GM21526 (cell line): Measurements from ENCODE around the gene MRPS24.
"Not testable (repeated sequence)": the region's sequence is repeated elsewhere in the genome, so short reads cannot be mapped to it uniquely, and the experiment has no call there.

ENCODE experiments used
- ATAC-seq: cut with Tn5 transposase; IDR thresholded peaks from one replicate; pipeline ENCODE4 v1.9.1; 2021; ENCODE audit warnings: moderate library complexity; ENCODE audit not compliant: unreplicated experiment, low FRiP score

The MRPS24 gene

DNA sequence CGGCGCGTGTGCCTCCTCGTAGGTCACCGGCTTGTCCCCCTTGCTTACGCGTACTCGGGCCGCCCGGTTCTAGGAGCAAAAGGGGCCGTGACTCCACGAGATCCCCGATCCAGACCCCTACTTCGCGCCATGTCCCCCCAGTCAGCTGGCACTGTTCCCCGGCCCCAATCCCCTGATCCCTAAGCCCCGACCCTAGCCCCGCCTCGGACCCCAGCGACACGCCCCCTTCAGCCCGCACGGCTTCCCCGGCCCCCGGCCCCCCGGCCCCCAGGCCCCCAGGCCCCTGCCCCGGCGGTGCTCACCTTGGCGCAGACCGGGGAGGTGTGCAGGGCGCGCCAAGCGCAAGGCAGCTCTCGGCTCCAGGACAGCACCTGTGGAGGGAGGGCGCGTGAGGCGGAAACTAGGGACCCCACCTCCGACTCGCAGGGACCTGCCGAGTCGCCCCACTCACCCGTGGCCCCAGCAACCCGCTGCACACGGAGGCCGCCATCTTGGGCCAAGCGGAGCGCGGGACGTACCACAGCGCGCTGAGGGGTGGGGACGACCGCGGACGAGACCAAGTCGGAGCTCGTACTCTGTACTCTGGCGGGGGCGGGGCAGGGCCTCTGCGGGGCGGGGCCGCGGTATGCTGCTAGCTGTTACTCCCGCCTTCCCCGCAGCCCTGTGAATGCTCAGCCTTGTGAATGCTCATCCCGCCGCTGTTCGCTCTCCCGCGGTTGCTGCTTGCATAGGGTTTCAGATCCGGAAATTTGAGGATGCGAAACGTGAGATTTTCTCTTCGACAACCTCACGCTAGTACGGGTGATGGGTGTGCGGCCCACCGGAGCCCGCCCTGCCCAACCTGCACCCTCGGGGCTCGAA lies at the start of gene MRPS24:
Gene MRPS24, minus strand, starts transcription at position 512 of the 861 bp plus-strand sequence. Its CDS starts 22 bp downstream, at position 490.
- ATAC-seq = peak; percentile 92

DNA sequence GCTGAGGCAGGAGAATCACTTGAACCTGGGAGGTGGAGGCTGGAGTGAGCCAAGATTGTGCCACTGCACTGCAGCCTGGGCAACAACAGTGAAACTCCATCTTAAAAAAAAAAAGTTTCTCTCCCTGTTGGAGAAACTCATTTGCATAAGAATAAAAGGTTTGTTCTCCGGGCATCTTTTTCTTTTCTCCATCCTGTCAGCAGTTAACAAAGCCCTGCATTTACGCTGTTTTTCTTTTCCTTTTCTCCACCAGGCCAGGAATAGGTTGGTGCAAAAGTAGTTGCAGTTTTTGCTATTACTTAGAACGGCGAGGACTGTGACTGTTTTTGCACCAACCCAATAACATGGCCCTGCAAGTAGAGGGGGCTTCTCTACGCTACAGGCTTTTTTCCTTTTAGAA lies 46.6 kb upstream of the MRPS24 start:
- ATAC-seq = no peak

DNA sequence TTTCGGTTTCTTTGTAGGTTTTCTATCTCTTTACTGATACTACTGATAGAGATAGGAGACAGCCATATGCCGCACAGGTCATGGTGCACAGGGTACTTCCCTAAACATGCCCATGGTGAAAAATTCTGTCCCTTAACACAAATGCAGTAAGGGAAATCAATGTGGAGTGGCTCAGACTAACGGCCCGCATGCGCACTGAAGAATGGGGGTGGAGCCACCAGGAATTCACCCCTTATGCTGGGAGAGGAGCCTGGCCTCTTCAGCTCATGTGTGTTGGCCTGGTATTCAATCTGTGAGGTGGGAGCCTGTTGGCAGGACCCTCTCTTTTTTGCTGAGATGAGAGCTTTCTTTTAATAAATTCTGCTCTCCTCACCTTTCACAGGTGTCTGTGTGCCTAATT lies 45.5 kb upstream of the MRPS24 start:
- no peak for ATAC-seq

DNA sequence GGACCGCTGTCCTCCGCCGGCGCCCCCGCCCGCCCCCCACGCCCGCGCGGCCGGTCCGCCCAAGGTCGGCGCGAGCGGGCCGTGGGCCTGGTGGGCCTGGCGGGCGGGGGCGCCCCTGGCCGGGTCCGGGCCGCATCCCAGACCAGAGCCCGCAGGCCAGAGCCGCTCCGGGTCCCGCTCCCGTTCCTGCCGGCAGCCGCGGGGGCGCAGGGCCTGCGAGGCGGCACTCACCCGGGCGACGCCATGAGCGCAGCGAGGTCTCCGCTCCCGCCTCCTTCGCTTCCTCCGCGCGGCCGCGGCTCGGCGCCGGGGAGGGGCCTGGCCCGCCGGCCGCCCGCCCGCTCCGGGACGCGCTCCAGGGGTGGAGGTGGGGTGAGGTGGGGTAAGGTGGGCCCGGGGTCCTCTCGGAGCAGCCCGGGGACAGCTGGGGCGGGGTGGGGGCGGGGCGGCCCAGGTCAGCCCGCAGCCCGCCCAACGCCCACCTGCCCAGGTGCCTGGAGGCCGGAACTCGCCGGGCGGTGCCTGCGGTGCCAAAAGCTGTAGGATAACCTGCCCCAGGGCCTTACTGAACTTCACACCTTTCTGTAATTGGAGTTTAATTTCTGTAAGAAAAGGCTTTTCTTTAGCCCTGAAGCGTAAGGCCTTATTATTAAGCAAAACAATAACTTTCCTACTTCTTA lies 37.2 kb upstream of the MRPS24 start, which contains the start of gene URGCP:
Gene URGCP, minus strand, starts transcription at position 266 of the 680 bp plus-strand sequence. Its CDS starts 21 bp downstream, at position 245.
- peak; percentile 73 for ATAC-seq

DNA sequence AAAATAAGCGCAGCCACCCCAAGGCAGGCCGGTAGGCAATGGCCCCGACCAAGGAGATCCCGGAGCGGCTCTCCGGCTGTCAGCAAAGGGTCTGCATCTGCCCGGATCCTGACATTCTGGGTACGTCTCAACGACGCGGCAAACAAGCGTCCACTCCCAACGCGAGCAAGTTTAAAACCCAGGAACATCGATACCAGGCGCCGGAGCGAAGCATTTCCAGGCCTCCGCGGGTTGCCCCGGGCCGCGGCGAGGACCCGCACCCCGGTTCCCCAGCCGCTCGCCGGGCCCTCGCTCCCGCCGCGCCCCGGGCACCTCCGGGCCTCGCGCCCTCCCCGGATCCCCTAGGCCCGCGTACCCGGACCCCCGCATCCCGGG lies 36.6 kb upstream of the MRPS24 start:
- ATAC-seq = peak; percentile 27

DNA sequence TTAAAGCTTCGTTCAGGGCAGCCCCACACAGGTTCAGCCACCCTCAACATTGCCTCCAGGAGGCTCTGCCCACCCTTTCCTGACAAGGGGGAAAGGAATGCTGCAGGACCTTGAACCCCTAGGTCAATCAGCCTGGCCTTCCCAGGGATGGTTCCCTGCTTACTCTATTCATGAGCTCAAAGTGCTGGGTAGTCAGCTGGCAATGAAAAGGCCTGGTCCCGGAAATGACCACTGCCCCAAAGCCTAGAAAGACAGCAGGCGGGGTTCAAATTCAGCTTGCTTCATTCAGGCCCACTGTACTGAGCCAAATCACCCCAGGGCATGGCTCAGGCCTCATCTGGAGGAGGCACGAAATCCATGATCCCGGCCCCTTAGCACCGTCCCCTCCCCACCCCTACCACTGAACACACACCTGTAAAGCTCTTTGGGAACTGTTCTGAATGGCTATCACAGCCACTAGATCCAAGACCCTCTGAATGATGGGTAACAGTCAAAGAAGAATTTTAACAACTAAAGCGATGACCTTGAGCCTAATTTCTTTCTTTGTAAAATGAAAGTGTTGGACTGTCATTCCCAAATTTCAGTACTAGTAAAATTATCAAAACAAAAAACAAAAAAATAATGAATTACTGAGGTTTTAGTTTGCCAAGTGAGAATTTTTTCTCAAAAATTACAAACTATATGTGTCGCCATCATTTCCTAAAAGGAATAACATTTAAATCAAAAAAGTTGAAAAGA lies 36.1 kb upstream of the MRPS24 start:
- ATAC-seq = no peak

DNA sequence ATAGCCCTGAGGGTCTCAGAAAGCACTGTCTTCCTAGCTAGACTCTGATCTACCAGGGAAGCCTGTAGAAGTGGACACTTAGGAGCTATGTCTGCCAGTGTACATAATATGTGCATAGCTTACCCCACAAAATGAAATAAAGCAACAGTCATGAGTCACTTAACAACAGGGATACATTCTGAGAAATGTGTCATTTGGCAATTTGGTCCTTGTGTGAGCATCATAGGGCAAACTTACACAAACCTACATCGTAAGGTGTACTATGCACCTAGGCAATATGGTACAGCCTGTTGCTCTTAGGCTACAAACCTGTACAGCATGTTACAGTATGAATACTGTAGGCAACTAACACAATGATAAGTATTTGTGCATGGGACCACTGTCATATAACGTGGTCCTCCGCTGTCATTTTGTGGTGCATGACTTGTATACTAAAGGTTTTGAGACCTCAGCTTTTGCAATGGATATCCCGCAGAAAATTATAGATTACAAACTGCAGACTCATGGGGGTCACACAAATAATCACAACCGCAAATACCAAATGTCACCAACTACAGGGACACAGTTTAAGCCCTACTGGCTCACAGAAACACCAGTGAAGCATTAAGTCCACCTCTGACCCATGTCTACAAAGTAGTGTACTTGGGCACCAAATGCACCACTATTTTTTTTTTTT lies 35.4 kb upstream of the MRPS24 start:
- ATAC-seq = no peak

DNA sequence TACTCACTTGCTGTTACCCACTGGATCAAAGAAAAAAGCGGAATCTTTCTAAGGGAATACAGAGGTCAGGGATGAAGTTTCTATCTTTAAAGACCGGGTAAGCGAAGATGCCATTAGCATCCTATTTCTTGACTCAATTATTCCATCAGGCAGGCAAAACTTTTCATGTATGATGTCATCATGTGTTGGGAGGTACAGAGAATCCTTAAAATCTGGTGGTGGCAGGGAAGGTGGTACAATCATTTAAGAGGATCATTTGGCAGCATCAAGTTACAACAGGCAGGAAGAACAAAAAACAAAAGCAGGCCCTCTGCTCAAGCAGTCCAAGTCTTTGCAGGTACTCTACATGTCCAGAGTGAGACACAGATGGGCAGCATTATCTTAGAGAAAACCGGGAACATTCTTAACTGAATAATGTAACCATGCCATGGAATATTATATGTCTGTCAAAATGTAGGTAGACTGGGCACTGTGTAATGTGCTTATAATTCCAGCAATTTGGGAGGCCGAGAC lies 33.3 kb upstream of the MRPS24 start:
- no peak for ATAC-seq

DNA sequence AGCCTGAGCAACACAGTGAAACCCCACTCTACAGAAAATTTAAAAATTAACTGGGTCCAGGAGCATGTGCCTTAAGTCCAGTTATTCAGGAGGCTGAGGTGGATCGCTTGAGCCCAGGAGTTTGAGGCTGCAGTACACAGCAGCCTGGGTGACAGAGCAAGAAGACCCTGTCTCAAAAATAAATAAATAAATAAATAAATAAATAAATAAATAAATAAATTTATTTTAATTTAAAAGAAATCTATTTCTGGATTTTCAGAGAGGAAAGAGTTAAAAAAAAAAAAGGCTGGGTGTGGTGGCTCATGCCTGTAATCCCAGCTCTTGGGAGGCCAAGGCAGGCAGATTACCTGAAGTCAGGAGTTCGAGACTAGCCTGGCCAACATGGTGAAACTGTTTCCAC lies 29.3 kb upstream of the MRPS24 start:
- not testable (repeated sequence) for ATAC-seq

DNA sequence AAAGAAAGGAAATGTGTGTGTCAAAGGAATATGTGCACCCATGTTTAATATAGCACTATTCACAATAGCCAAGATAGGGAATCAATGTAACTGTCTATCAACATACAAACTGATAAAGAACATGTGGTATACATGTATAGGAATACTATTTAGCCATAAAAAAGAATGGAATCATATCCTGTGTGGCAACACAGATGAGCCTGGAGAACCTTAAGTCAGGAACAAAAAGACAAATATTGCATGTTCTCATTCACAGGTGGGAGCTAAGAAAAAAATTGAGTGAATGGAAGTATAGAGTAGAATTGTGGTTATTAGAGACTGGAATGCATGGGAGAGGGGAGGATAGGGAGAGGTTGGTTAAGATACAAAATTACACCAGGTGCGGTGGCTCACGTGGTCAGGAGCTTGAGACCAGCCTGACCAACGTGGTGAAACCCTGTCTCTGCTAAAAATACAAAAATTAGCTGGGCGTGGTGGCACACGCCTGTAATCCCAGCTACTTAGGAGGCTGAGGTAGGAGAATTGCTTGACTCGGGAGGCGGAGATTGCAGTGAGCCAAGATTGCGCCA lies 26.6 kb upstream of the MRPS24 start:
- ATAC-seq = no peak

DNA sequence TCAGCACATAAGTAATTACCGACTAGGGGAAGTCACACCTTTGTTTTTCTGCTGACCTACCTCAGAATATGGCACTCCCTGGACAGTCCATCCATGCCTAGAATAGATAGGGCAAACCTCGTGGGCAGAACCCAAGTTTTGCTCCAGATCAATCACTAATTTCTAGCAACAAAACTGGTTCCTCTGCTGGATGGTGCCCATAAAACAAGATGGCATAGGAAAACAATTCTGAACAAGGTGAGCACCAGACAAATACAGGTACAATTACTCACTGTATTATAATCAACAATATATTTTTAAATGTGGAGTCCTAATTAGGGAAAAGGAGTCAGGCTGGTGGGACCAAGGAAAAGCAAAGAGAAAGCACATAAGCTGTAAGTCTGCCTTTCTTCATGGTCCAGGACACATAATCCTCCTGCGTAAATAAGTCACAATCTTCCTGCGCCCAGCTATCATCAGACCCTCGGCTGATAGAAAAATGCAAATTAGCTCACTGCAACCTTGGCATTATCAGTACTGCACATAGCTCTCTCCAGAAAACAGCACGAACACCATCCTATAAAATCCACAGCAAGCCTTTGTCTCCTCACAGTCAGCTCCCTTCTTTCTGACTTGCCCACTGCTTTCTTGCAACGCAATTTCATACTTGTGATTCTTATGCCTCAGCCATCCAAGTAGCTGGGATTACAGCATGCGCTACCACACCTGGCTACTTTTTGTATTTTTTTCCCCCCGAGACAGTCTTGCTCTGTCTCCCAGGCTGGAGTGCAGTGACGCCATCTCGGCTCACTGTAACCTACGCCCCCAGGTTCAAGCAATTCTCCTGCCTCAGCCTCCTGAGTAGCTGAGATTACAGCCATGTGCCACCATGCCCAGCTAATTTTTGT lies 22.0 kb upstream of the MRPS24 start:
- no peak for ATAC-seq

DNA sequence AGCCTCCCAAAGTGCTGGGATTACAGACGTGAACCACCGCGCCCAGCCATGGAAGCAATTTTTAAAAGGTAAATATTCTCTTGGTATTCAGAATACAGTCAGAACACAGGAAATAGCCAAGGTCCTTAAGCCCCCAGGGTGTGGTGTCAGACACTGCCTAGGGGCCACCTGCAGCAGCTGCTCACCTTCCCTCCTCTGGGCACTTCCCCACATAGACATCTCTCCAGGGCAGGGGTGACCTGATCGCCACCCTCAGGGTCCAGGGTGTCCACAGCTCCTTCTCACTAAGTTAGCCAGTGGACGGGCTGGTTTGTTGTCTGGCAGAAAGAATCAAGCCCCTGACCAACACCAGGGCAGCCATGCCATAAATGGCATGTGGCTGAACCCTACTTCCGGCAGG lies 21.2 kb upstream of the MRPS24 start:
- ATAC-seq = no peak

DNA sequence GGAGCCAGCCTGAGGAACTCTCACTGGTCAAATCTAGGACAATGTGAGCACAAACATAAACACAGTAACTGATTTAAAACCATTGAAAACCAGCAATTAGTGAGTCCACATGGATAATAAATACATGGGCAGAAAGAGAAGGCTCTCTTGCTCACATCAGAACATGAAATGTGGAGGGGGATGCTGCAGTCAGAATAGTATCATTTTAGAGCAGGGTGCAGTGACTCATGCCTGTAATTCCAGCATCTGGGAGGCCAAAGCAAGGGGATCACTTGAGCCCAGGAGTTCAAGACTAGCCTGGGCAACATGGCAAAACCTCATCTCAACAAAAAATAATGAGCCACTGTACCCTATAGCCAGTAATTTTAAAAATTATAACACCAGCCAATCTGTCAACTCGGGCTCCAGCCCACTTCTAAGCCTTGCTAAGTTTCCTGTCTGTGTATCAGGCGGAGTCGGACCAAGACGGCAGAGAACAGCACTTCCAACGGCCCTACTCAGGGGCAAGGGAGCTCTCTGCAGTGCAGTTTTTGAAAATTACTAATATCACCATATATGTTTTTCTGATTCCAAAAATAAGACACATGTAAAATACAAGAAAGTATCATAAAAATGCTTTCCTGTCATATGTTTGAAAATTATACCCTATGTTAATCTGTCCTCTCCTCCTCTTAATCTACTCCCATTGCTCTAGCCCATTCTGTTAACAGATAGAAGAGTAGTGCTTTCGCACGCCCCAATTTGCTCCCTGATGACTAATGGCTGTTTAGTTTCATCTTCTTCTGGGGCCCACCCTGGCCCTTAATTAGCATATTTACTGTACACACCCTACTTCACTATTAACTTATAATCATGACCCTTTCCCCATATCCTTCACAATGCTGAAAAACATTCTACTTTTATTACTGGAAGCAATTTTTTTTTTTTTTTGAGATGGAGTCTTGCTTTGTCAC lies 20.0 kb upstream of the MRPS24 start:
- no peak for ATAC-seq

DNA sequence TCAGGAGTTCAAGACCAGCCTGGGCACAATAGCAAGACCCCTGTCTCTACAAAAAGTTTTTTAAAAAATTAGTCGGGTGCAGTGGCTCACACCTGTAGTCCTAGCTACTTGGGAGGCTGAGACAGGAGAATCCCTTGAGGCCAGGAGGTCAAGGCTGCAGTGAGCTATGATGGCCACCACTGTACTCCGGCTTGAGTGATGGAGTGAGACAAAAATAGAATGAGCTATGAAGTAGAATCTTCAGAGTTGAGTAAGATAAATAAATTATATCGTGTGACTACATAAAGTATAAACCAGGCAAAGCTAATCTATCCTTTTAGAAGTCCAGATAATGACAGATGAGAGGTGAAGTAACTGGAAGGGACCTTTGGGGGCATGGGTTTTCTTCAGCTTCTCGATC lies 15.3 kb upstream of the MRPS24 start:
- no peak for ATAC-seq

DNA sequence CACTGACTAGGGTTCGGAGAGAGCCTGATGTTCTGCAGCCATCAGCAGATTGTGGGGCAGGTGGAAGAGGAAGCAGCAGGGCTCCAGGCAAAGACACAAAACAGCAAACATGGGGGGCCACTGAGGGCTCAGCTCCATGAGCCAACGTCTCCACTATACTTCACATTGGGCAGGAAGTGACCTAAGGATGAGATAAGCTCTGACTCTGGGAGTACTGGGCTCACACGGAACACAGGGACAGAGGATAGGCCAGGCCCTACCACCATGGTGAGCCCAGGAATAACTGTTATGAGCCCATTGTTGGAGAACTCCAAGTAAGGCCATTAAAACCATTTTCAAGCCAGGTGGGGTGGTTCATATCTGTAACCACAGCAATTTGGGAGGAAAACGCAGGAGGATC lies 14.9 kb upstream of the MRPS24 start:
- no peak for ATAC-seq

DNA sequence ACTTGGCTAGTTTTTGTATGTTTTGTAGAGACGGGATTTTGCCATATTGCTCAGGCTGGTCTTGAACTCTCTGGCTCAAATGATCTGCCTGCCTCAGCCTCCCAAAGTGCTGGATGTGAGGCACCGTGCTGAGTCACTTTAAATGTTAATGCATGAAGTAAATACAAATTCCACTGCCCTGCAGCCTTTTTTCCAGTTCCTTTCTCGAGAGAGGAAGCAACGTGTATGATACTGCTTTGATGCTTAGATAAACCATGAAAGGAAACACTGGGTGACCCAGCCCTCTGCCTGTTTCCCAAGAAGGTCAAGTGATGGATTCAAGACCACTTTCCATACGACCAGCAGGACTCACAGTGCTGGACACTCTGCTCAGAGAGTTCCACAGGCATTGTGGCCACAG lies 11.3 kb upstream of the MRPS24 start:
- ATAC-seq = no peak

DNA sequence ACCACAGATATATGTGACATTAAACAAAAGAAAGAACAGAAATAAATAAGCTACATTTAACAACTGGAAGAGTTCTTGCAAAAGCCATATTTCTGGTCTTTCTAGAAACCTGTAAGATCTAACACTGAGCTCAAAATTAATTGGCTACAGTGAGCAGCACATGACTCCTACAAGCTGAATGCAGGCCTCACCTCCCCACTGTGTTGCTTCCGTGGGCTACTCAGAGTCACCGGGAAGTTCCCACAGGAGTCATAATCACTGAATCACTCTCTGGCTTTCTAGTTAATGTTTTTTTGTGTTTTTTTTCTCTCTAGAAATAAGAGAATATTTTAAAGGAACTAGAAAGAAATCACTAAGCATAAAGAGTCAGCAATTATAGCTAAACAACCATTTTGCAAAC lies 10.2 kb upstream of the MRPS24 start:
- no peak for ATAC-seq

DNA sequence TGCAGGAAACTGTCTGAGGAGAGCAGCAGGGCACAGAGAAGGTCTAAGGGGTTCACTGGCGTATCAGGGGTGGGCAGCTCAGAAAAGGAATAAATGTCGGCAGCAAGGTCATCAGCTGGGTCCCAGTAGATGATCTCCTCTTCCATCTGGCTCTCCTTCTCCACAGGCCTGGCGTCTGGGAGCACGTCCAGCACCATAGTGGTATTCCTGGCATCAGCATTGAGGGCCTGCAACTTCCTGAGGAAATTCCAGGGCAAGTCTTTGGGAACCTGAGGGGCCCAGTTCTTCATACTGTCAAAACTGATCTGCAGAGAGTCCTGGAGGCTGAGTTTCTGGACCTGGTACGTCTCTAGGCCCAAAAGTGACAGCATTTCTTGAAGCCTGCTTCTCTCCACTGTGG lies 9.6 kb upstream of the MRPS24 start:
- ATAC-seq = no peak
